MM.1S (cell line): ENCODE data around the gene COQ8B.

Experiments
- DNase-seq: peaks from one replicate; pipeline ENCODE4 v3.0.0-alpha.2; 2015
- H2AFZ ChIP-seq: fragments of 300-600 bp; sonication (generic); 2 replicates; pipeline ENCODE4 v1.6.0; 2016; ENCODE audit warnings: antibody characterized with exemption, low read length
- H3F3A ChIP-seq: fragments of 300-600 bp; sonication (generic); 2 replicates; pipeline ENCODE4 v1.6.1; 2016; ENCODE audit warnings: mild to moderate bottlenecking, antibody characterized with exemption, low read length, moderate library complexity, mixed read lengths; ENCODE audit not compliant: insufficient read depth
- H3K27ac ChIP-seq: fragments of 300-600 bp; sonication (generic); 2 replicates; pipeline ENCODE4 v1.5.1; 2016; ENCODE audit warnings: mild to moderate bottlenecking, low read length
- H3K27me3 ChIP-seq: fragments of 300-600 bp; sonication (generic); replicated peaks from 2 replicates; pipeline ENCODE4 v1.6.0; 2016; ENCODE audit warnings: low read length; ENCODE audit not compliant: insufficient read depth
- H3K36me3 ChIP-seq: fragments of 300-600 bp; sonication (generic); replicated peaks from 2 replicates; pipeline ENCODE4 v1.6.1; 2016; ENCODE audit warnings: mild to moderate bottlenecking, low read length, mixed read lengths; ENCODE audit not compliant: insufficient read depth
- H3K4me1 ChIP-seq: fragments of 300-600 bp; sonication (generic); 2 replicates; pipeline ENCODE4 v1.6.1; 2016; ENCODE audit warnings: low read length, mixed read lengths
- H3K4me2 ChIP-seq: fragments of 300-600 bp; sonication (generic); 2 replicates; pipeline ENCODE4 v1.6.0; 2016; ENCODE audit warnings: low read depth, low read length
- H3K4me3 ChIP-seq: fragments of 300-600 bp; sonication (generic); 2 replicates; pipeline ENCODE4 v1.5.1; 2016; ENCODE audit warnings: low read length, mixed read lengths
- H3K79me2 ChIP-seq: fragments of 300-600 bp; sonication (generic); 2 replicates; pipeline ENCODE4 v1.6.1; 2016; ENCODE audit warnings: mixed run types, low read length, mixed read lengths
- H3K9ac ChIP-seq: fragments of 300-600 bp; sonication (generic); 2 replicates; pipeline ENCODE4 v1.6.1; 2016; ENCODE audit warnings: low read length, mixed read lengths
- H3K9me2 ChIP-seq: fragments of 300-600 bp; sonication (generic); replicated peaks from 2 replicates; pipeline ENCODE4 v1.6.1; 2016; ENCODE audit warnings: mild to moderate bottlenecking, low read length, mixed read lengths; ENCODE audit not compliant: insufficient read depth
- H3K9me3 ChIP-seq: fragments of 300-600 bp; sonication (generic); replicated peaks from 2 replicates; pipeline ENCODE4 v1.6.1; 2016; ENCODE audit warnings: mild to moderate bottlenecking, low read length, mixed read lengths; ENCODE audit not compliant: insufficient read depth
- H4K20me1 ChIP-seq: fragments of 300-600 bp; sonication (generic); 2 replicates; pipeline ENCODE4 v1.6.1; 2016; ENCODE audit warnings: mild to moderate bottlenecking, low read length, moderate library complexity, mixed read lengths; ENCODE audit not compliant: insufficient read depth
- EZH2 ChIP-seq: fragments of 300-600 bp; sonication (generic); optimal IDR thresholded peaks from 2 replicates; pipeline ENCODE3; 2017; ENCODE audit warnings: low read depth, mild to moderate bottlenecking, antibody characterized with exemption, low read length, mixed read lengths
- EZH2phosphoT487 ChIP-seq: fragments of 300-600 bp; sonication (generic); IDR thresholded peaks from 2 replicates; pipeline ENCODE4 v1.6.1; 2018; ENCODE audit warnings: antibody characterized with exemption, low read length
- TF ChIP-seq, protein P1 (sequence below): fragments of 300-600 bp; sonication (generic); IDR thresholded peaks from 2 replicates; pipeline ENCODE4 v1.5.1; 2016; ENCODE audit warnings: antibody characterized with exemption, low read length, mixed read lengths

COQ8B gene

DNA sequence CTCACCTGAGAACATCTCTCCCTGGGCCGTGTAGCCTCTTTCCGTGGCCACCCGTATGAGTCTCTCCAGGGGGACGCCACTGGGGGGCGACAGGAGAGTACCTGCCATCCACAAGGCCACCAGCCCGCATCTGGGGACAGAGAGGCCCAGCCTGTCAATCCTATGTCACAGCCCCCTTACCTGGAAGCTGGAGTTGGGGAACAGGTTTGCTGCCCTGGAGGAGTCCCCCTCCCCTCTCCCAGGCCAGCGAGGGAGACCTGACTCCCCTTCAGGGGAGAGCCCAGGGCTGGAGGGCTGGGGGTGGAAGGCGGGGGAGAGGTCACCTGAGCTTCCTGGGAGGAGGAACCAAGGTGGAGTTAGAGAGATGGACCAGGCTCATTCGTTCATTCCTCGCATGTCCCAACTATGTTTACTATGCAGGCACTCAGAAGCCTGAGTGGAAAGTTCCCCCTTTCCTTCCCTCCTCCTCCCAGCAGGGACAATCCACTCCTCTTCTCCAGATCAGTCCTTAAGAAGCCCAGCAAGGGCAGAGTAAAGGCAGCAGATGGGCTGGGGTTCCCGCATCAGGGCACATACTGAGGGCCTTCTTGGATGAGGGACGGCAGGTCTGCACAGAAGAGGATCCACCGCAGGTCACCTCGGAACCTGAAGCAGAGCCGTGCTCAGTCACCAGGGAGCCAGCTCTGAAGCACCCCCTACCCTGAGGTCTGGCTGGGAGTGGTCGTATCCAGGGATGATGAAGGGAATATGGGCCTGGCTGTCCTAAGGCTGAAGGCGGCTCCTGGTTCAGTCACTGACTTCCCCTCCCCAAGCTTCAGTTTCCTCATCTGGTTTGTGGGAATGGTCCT lies 28.1 kb upstream of the COQ8B start:
- H3K27ac ChIP-seq: no peak overlapping the region
- H3K9ac ChIP-seq: no peak overlapping the region

DNA sequence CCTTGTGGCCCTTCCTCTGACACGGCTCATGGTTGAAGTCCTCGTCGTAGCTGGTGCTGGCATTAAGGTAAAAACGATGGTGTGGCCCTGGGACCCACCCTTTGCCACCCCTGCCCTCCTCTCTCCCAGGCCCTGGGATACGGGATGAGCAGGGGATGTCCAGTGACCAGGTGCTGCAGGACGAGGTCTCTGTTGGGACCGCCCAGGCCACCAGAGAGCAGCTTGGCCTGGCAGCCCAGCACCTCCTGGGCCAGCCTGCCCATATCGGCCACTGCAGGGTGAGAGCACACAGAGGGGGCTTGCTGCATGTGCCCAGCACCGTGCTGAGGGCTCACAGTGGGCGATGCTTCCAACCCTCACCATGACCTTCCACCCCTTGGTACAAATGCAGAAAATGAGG lies 27.2 kb upstream of the COQ8B start:
- no peak overlapping the region for H3K27ac ChIP-seq
- H3K36me3 ChIP-seq: no peaks in the 10 kb centered on the region
- no peak overlapping the region for H3K4me3 ChIP-seq
- H3F3A ChIP-seq: no peaks in the 10 kb centered on the region
- no peaks in the 10 kb centered on the region for H4K20me1 ChIP-seq
- no peak for TF ChIP-seq EZH2
- TF ChIP-seq EZH2phosphoT487: no peak
- TF ChIP-seq, protein P1, sequence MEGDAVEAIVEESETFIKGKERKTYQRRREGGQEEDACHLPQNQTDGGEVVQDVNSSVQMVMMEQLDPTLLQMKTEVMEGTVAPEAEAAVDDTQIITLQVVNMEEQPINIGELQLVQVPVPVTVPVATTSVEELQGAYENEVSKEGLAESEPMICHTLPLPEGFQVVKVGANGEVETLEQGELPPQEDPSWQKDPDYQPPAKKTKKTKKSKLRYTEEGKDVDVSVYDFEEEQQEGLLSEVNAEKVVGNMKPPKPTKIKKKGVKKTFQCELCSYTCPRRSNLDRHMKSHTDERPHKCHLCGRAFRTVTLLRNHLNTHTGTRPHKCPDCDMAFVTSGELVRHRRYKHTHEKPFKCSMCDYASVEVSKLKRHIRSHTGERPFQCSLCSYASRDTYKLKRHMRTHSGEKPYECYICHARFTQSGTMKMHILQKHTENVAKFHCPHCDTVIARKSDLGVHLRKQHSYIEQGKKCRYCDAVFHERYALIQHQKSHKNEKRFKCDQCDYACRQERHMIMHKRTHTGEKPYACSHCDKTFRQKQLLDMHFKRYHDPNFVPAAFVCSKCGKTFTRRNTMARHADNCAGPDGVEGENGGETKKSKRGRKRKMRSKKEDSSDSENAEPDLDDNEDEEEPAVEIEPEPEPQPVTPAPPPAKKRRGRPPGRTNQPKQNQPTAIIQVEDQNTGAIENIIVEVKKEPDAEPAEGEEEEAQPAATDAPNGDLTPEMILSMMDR: no peak
- no peak overlapping the region for H3K9ac ChIP-seq
- DNase-seq: no peak
- no peaks in the 10 kb centered on the region for H3K9me3 ChIP-seq
- no peaks in the 10 kb centered on the region for H3K9me2 ChIP-seq
- H2AFZ ChIP-seq: no peak overlapping the region
- no peaks in the 10 kb centered on the region for H3K4me1 ChIP-seq
- no peaks in the 10 kb centered on the region for H3K27me3 ChIP-seq
- no peak overlapping the region for H3K4me2 ChIP-seq
- peaks cover 5% of the 10 kb centered on the region; the same call in 1 of the 2 replicates for H3K79me2 ChIP-seq

More for the DNA sequence above, 28.1 kb upstream of the COQ8B start:
- Histone ChIP-seq H3K9me3 (no peaks in the 10 kb centered on the region), H3K4me2 (no peak overlapping the region), H3K4me1 (0 out of 2 replicates have a peak, but pooled peaks cover 4% of the 10 kb centered on the region), H3K4me3 (no peak overlapping the region), H2AFZ (no peak overlapping the region), H3K79me2 (peaks cover 9% of the 10 kb centered on the region), H3K9me2 (no peaks in the 10 kb centered on the region), H3K36me3 (no peaks in the 10 kb centered on the region), H3K27me3 (no peaks in the 10 kb centered on the region), H3F3A (no peaks in the 10 kb centered on the region), H4K20me1 (no peaks in the 10 kb centered on the region)
- TF ChIP-seq EZH2phosphoT487 (no peak), EZH2 (no peak)
- TF ChIP-seq, protein P1: no peak
- no peak for DNase-seq

DNA sequence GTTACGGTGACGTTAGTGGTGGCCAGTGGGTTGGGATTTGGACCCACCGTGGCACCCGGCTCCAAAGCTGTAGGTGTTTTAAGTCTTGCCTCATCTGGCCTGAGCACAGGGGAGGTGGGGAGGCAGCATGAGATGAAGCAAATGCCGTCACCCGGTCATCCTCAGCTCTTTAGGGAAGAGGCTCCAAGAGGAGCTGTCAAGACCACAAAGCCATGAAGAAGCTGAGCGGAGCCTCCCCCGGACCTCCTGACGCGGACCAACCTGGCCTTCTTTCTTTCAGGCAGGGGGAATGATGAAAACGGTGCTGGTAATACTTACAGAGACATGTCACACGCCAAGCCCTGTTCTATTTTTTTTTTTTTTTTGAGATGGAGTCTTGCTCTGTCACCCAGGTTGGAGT lies 26.2 kb upstream of the COQ8B start:
- no peaks in the 10 kb centered on the region for H3K9me2 ChIP-seq
- H3K9ac ChIP-seq: no peak overlapping the region
- no peaks in the 10 kb centered on the region for H4K20me1 ChIP-seq
- no peak overlapping the region for H3K4me2 ChIP-seq
- H3K27me3 ChIP-seq: no peaks in the 10 kb centered on the region
- DNase-seq: no peak
- H3K4me1 ChIP-seq: no peaks in the 10 kb centered on the region
- H3K79me2 ChIP-seq: no peaks in the 10 kb centered on the region
- H3K36me3 ChIP-seq: no peaks in the 10 kb centered on the region
- no peak overlapping the region for H3K27ac ChIP-seq
- H3F3A ChIP-seq: no peaks in the 10 kb centered on the region
- H2AFZ ChIP-seq: no peak overlapping the region
- H3K9me3 ChIP-seq: no peaks in the 10 kb centered on the region
- no peak for TF ChIP-seq EZH2
- TF ChIP-seq, protein P1: no peak
- no peak for TF ChIP-seq EZH2phosphoT487
- H3K4me3 ChIP-seq: no peak overlapping the region
